RWPE1 (cell line): ENCODE measurements around the gene ATG12.

Experiments used
- CTCF ChIA-PET: fragments of 350-600 bp; sonication (Branson Sonifier 250); formaldehyde crosslinking; extraction: SDS; loops from one replicate; lab custom pipeline; 2021; lab: Yijun Ruan, JAX
- POLR2A ChIA-PET: fragments of 400-600 bp; formaldehyde crosslinking; extraction: SDS; loops from one replicate; lab custom pipeline; 2020; ENCODE audit warnings: antibody characterized with exemption; ENCODE audit not compliant: low non-redundant PET; lab: Yijun Ruan, JAX
- DNase-seq: peaks from one replicate; pipeline ENCODE4 v3.0.0; 2012; ENCODE audit warnings: low spot score
- H3K27ac ChIP-seq: fragments of 450-650 bp; 2 replicates; pipeline ENCODE4 v1.5.1; 2017
- CTCF ChIP-seq: fragments of 450-650 bp; conservative IDR thresholded peaks from 2 replicates; pipeline ENCODE4 v1.5.1; 2017; ENCODE audit warnings: low read depth, mild to moderate bottlenecking

Gene ATG12

DNA sequence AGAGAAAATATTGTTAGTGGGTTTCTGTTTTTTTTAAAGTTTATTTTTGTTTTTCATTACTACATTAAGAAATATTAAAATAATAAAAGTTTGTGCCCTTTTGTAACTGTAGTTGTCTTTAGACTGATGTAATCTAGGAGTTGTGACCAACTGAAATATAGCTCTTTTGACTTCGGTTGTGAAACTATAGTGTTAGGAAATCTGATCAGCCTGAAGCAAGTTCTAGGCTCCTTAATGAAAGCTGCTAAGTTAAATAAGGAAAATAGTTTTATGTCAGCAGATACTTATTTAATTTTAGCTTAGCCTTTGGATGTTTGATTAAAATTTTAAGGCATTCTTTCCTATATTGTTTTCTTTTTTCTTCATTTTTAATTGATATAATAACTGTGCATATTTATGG, 14.6 kb upstream of the ATG12 start:
- no peak overlapping the region for H3K27ac ChIP-seq
- ChIA-PET POLR2A (no interaction called here), CTCF (no interaction called here)
- TF ChIP-seq CTCF = no peak
- DNase-seq = no peak

DNA sequence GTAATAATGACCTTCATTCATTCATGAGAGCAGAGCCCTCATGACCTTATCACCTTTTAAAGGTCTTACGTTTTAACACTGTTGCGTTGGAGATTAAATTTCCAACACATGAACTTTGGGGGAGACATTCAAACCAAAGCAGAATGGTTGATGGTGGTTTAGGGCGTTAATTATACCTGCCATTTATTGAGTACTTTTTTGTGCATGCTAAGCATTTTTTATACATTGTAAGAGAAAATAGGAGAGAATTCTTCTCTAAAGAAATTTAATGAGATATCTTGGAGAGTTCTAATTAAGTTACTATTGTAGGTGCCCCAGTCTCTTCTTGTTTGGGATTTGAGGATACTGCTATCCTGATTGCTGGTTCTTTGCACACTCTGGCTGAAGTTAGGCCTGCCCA, 12.8 kb upstream of the ATG12 start:
- DNase-seq = no peak
- TF ChIP-seq CTCF = no peak
- no peak overlapping the region for H3K27ac ChIP-seq
- ChIA-PET CTCF (no interaction called here), POLR2A (no interaction called here)

- no peak overlapping the region for H3K27ac ChIP-seq
- ChIA-PET POLR2A (no interaction called here), CTCF (no interaction called here)
- no peak for TF ChIP-seq CTCF
- no peak for DNase-seq
Observed at GRCh38 chr5:115850744-115851416, 9.5 kb upstream of the ATG12 start.

GRCh38 chr5:115849258-115849798, 8.0 kb upstream of the ATG12 start:
- H3K27ac ChIP-seq = no peak overlapping the region
- no peak for TF ChIP-seq CTCF
- ChIA-PET POLR2A (no interaction called here), CTCF (no interaction called here)
- DNase-seq = no peak

DNA sequence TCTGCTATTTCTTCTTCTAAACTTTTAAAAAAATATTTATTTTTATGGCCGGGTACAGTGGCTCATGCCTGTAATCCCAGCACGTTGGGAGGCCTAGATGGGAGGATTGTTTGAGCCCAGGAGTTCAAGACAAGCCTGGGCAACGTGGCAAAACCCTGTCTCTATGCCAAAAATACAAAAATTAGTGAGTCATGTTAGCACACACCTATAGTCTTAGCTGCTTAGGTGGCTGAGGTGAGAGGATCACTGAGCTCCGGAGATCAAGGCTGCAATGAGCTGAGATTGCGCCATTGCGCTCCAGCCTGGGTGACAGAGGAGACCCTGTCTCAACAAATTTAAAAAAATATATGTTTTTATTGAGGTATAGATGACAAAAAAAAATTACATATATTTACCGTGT, 5.9 kb upstream of the ATG12 start:
- DNase-seq = peak; percentile 40
- ChIA-PET POLR2A (interaction anchor here (0.7 kb wide), 1 partner anchor 150 kb away, joined by 3 read pairs; no protein-coding TSS in a partner anchor), CTCF (interaction anchor here (0.7 to 1.2 kb wide), 3 partner anchors 8 to 670 kb away, joined by 3 to 6 read pairs (median 4); no protein-coding TSS in a partner anchor)
- TF ChIP-seq CTCF = no peak
- H3K27ac ChIP-seq = peak overlapping the region; percentile 55

DNA sequence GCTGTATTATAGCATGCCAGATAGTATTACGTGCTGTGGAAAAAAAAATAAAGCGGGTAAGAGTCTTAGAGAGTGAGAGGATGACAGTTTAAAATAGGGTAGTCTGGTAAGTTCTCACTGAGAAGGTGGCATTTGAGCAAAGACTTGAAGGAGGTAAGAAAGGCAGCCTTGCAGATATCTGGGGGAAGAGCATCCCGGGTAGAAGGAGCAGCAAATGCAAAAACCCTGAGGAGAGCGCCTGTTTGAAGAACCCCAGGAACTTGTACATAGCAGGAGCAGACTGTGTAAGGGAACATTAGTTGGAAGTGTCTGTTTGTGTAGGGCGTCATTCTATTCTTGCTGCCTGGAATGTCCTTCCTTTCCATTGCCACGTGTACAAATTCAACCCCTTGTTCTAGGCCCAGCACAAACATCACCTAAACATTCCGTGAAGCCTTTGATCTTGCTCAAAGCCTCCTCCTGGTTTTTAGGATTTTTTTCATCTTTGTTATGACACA, 3.0 kb upstream of the ATG12 start:
- POLR2A ChIA-PET = no interaction called here
- no peak for DNase-seq
- CTCF ChIA-PET = interaction anchor here (0.6 kb wide), 1 partner anchor 71 kb away, joined by 3 read pairs; no protein-coding TSS in a partner anchor
- H3K27ac ChIP-seq = no peak overlapping the region
- no peak for TF ChIP-seq CTCF
